Endothelial cell of coronary artery (primary cell): ENCODE measurements around the gene UBE2H. TPM values are rescaled to one million over a fixed set of nuclear protein-coding genes. Genes with fewer than 3 reads are reported as not detected.

Experiments
- total RNA-seq: library from RNA; depleted of rRNA; stranded (reverse); fragments of >200 nt; gene quantifications from 2 replicates; pipeline ENCODE4 v1.2.3, GENCODE V29; 2014

Gene UBE2H
- total RNA-seq, result 65.9 and 88.1 TPM in 2 replicates

DNA sequence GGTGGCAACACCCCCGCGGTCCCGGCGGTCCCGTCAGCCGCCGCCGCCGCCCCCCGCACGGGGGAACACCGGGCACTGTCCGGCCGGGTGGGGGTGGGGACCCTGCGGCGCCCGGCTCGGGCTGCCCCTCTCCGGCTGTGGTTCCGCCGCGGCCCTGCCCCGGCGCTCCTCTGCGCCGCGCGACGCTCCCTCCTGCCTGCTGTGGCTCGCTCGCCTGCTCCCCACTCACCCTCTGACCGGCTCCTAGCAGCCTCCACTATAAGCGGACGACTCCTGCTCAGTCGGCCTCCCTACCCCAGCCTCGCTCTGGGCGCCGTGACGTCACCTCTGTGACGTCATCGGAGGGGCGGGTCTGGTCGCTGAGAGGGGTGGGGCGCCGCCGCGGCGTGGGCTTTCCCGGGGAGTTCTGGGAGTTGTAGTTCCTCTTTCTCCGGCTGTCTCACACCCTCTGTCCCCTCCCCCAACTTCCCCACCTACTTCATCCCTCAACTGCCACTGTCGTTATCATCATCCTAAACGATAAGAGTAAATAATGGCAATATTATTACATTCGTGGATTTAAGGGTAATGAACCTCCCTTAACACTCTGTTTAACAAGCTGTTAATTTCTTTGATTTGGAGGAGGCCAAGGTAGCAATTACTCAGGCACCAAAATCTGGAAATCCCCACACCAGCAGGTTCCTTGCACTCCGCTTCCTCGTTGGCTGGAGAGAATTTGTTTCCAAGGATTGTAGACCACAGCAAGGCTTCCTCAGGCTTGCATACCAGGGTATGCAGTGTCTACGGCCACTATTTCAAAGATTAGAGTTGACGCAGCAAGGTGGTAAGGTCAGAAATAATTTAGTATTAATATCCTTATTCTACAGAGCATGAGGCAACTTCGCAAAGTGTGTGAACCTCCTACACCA is at the start of gene UBE2H:
TSS of gene UBE2H (minus strand) at position 308 of the 908 bp plus-strand sequence. CDS start 405 bp downstream, outside the sequence.

Other genes with a start within 250 kb of the UBE2H start
- gene ZC3HC1, start 98.4 kb upstream of the UBE2H start, total RNA-seq, result 15.6 and 17.9 TPM in 2 replicates
- 24.8 and 26.4 TPM in 2 replicates for gene KLHDC10, start 117.6 kb upstream of the UBE2H start, total RNA-seq